Myocyte (in vitro differentiated cells): ENCODE data around the gene TMEM240. TPM values are rescaled to one million over a fixed set of nuclear protein-coding genes. Genes with fewer than 3 reads are reported as not detected.

Experiments used
- DNase-seq: peaks from one replicate; pipeline ENCODE4 v3.0.0-alpha.2; 2012; ENCODE audit warnings: low read depth
- polyA plus RNA-seq: library from polyadenylated mRNA; unstranded; fragments of >200 nt; gene quantifications from one replicate; pipeline ENCODE4 v1.2.1, GENCODE V29; 2012; ENCODE audit warnings: missing spikeins
- total RNA-seq: library from RNA; depleted of rRNA; stranded (reverse); fragments of >200 nt; gene quantifications from 2 replicates; pipeline ENCODE4 v1.2.3, GENCODE V29; 2014

TMEM240 gene
- not detected in 2 replicates for total RNA-seq
- 1.6 TPM for polyA plus RNA-seq

DNA sequence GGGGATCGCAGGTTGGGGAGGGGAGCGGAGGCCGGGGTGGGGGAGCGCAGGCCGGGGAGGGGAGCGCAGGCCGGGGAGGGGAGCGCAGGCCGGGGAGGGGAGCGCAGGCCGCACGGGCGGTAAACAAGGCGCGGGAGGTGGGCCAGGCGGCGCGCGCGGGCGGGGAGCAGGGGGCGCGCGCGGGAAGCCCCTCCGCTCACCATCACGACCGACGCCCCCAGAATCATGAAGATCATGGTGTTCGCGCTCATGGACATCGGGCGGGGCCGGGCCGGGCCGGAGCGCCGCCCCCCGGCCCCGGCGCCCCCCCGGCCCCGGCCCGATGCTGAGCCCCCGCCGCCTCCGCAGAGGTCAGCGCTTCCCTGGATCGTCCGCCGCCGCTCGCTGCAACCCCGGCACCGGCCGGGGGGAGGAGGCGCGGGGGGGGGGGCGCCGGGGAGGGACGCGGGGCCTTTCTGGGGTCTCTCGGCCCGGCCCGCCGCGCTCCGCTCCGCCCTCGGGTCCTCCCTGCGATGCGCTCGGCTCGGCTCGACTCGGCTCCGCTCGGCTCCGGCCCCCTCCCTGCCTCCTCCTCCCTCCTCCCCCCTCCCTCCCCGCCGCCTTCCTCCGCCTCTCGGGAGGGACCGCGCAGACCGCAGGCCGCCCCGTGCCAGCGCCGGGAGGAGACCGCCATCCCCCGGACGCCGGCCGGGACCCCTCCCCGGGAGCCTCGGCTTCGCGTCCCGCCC lies at the start of gene TMEM240:
Gene TMEM240, minus strand, starts transcription at position 535 of the 728 bp plus-strand sequence. Its CDS starts 278 bp downstream, at position 257.
- DNase-seq = no peak

DNA sequence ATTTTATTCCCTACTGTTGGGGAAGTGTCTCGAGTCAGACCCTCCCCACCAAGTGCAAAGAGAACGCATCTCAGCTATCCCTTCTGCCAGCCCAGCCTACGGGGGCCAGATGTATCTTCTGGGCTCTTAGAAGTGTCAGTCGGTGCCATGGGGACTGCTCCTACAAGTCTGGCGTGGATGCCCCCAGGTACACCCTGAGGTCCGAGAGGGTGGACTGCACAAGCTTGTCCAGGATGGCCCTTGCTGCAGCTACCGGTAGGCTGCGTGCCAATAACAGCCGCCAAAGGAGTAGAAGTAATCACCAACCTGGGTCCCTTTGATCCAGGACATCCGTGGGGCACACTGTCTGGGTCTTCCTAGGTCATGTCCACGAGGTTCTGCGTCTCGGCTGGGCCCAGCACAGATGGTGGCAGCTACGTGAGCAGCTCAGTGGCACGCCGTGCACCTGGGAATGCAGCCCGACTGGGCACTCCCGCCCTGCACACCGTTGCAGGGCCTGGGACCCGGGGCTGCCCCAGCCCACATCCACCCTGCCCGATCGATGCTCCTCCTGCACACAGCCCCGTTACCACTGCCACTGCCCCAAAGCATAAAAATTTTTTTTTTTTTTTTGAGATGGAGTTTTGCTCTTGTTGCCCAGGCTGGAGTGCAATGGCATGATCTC lies 43.1 kb upstream of the TMEM240 start:
- DNase-seq = no peak

DNA sequence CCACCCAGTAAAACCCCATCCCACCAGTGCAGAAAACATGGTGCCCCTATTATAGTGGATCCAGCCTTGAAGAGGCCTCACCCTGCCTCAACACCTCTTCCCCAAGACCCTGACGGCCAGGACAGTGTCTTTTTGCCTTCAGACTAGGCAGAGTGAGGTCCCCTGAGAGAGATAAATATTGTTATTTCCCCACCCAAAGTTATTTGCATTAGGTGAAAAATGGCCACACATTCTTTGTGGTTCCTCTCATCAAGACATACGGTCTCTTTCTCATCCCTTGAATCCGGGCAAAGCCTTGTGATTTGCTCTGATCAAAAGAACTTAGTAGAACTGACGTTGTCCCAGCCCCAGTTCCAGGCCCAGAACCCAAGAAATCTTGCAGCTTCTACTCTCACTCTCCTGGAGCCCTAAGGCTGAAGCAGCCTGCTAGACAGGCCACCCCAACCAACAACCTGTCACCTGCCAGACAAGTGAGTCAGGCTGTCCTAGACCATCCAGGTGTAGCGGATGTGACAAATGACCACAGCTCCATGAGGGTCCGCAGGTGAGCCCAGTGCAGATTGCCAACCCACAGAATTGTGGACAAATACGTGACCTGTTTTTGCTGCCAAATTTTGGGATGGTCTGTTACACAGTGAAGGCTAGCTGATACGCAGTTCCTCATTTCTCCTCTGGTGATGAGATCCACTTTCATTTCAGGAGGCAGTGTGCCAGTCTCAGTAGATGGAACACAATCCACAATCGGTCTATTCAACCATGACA lies 42.3 kb upstream of the TMEM240 start:
- DNase-seq = no peak

DNA sequence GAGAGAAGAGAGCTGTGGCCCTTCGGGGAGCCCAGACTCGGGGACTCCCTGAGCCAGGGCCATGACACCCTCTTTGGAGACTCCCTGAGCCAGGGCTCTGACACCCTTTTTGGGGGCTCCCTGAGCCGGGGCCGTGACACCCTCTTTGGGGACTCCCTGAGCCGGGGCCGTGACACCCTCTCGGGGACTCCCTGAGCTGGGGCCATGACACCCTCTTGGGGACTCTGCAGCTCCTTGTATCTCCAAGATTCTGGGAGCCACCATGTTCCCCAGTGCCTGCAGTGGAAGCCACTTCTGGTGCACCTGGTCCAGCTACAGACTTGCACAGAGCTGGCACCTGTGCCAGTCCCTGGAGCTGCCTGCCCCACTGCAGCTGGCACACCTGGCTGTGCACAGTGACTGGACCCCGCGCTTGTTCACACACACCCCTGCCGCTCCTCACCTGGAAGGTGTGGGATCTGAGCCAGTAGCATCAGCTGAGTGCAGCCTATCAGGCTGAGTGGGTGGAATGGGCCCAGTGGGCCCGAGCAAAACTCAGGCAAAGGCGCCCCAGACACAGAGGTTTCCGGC lies 38.0 kb upstream of the TMEM240 start:
- no peak for DNase-seq

DNA sequence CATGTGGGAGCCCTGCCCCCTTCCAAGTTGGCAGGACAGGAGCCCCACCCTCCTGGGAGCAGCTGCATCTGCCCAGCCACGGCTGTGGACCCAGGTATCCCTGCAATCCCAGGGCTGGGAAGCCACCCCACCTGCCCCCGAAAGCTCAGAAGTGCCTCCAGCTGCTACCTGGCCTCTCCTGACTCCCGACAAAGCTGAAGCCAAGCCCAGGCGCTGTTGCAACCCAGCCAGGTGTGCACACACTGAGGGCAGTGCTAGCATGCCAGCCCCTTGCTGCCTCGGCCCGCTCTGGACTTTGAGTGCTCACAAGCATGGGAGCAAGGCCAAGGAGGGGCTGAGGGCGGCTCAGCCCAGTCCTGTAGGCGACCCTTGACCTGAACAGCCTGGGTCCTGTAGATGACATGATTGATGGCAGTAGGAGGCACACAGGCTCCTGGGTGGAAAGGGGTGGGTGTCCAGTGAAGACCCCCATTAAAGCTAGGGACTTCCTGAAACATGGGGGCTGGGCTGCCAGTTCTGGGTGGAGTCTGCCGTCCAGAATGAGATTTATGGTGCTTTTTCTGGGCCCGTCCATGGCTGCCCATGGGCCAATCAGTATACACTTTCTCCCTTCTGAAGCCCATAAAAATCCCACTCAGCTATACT lies 37.1 kb upstream of the TMEM240 start:
- no peak for DNase-seq

DNA sequence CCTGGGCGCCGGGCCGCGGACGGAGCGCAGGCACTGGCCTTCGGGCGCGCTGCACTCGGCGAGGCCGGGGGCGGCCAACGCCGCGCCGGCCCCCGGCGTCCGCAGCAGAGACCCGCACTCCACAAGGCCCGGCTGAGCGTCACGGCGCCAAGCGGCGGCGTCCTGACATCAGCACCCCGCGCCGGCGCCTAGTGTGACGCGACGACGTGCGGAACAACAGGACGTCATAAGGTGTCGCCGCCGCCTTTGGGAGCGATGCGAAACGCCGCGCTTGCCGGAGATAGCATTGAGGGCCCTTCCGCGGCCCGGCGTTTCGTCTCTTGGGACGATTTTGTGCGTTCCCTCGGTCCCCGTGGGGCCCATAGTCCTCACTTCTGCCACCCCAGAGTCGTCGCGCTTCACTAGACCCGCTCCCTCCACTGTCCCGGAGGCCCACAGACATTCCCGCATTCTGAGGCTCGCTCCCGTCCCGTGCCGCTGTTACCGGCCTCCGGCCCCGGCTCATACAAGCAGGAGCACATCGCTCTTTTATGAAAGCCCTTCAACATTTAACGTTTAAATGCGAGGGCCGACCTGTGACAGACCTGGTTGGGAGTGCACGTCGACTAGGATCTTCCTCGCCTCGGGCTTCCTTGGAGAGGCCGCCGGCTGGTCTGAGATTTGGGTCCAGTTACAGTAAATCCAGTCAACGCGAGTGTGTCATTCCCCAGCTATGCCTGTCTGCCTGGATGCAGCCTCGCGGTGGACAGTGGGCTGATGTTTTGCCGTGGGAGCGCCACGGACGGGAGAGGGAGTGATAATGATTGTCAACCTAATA lies 34.5 kb upstream of the TMEM240 start, which contains the start of gene SSU72:
Gene SSU72, minus strand, starts transcription at position 143 of the 817 bp plus-strand sequence. CDS start 306 bp downstream, outside the sequence.
- DNase-seq = peak; percentile 93

DNA sequence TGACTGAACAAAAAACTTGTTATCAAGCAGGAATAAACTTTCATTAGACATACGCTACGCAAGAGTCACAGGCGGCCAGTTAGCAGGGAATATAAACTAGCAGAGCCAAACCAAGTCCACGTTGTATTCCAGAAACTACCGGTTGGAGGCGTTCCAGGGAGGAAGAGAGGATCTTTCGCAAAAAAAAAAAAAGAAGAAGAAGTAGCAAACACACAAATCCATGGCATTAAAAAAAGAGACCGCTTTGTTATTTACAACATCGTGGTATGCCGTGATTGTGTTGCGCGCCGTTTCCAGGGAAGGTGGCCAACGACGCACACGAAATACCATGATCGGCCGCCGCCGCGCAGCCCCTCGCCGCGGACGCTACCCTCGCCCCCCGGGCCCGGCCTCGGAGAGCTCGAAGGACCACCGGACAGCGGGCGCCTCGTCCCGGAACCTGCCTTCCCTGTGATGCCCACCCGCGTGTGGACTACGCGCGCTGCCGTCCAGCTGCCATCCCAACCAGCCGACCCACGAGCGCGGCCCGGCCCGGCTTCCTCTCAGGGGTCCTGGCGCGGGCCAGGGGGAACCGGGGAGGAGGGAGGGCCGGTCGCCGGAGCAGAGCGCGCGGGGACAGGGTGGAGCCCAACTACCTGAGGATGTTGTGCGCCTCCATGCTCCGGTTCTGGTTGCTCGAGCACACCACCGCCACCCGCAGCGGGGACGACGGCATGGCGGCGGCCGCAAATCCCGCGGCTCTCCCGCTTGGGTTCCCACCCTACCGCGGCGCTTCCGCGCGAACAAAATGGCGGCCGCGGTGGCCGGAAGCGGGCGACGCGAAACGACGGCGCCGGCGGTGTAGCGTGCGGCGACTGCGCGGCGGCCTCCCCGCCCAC lies 33.7 kb upstream of the TMEM240 start:
- DNase-seq = peak; percentile 74

DNA sequence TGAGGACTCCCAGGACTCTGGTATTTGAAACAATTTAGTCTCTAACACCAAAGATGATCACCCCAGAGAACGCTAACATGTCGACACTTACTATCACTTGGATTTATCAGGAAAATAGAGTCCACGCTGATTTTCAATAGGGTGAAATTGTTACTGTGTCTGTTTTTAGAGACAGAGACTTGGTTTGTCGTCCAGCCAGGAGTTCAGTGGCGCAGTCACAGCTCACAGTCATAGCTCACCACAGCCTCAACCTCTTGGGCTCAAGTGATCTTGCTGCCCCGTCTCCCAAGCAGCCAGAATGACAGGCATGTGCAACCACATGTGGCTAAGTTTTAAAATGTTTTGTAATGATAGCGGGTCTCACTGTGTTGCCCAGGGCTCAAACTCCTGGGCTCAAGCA lies 28.9 kb upstream of the TMEM240 start:
- peak; percentile 77 for DNase-seq

DNA sequence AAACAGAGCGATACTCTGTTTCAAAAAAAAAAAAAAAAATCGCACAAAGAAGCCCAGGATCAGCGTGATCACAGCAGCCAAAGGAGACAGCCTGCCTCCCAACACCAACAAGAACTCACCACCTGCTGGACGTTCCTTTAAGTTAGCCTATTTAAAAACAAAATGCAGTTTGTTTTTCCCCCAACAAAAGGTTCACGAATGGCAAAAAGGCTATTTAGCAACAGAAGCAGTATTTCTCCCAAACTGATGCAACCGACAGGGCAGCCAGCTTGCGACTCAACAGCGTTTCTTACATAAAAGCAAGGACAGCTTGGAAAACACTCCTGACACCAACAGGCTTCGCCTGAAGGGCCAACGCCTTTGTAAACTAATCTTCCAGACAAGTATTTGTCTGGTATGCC lies 27.5 kb upstream of the TMEM240 start:
- no peak for DNase-seq

DNA sequence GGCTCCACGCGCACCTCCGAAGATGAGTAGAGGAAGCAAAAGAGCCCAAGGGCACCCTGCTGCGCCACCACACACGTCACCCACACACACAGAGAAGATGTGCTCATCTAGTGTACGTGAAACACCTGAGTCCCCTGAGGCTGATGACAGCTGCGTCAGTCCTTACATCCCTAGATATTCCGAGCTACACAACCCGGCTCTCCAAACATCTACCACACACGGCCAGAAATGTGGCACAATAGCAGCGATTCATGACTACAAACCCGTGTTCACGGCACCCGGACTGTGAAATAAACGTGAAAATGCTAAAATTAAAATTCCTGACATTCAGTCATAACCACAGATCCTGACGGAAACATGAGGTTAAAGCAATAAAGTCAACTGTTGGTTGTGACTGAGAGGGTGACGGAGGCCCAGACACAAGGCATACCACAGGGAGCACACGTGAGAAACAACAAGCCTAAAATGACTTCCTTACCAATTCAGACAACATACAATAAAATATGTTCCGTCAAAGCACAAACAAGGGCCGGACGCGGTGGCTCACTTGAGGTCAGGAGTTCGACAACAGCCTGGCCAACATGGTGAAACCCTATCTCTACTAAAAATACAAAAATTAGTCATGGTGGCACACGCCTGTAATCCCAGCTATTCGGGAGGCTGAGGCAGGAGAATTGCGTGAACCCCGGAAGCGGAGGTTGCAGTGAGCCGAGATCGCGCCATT lies 26.9 kb upstream of the TMEM240 start:
- DNase-seq = peak; percentile 48

DNA sequence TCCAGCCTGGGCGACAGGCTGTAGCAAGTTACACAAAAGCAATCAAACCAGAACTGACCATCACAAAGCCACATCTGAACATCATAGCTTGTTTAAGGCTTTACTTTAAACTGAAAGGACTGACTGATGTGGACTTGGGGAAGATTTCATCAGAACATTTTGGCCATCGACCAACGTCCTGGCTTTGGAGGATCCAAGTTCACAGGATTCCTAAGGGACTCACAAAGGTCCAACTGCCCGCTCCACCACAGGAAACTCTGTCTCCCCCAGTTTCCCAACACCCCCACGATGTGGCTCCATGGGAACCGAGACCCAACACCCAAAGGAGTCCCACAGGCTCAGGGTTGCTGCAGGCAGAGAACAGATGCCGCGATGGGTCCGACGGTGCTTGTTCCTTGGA lies 24.9 kb upstream of the TMEM240 start:
- DNase-seq = no peak

DNA sequence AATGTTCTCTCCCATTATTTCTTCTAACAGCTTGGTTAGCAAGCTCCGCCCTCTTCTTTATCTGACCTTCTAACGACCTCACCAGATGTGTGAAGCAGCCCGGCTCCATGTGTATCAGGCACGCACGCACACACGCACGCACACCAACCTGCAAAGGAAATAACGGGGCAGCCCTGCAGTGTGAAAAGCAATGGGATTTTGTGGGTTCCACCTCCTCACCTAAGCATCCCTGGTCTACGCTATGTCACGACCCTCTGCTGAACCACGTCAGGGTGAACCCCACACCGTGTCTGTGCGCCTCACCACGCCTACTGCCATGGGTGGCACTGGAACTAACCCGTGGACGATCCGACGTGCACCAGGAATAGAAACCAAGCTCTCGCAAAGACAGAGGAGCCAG lies 23.8 kb upstream of the TMEM240 start:
- no peak for DNase-seq

DNA sequence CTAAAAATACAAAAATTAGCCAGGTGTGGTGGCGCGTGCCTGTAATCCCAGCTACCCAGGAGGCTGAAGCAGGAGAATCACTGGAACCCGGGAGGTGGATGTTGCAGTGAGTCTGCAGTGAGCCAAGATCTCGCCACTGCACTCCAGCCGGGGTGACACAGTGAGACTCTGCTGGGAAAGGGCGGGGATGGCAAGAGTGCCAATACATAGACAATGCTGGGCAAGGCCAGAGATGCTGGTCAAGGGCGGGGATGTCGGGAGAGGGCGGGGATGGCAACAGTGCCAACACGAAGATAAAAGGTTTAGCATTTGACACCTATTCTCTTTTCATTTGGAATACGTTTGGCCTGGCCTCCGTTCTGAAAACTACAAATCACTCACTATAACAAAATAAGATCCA lies 23.3 kb upstream of the TMEM240 start:
- no peak for DNase-seq

DNA sequence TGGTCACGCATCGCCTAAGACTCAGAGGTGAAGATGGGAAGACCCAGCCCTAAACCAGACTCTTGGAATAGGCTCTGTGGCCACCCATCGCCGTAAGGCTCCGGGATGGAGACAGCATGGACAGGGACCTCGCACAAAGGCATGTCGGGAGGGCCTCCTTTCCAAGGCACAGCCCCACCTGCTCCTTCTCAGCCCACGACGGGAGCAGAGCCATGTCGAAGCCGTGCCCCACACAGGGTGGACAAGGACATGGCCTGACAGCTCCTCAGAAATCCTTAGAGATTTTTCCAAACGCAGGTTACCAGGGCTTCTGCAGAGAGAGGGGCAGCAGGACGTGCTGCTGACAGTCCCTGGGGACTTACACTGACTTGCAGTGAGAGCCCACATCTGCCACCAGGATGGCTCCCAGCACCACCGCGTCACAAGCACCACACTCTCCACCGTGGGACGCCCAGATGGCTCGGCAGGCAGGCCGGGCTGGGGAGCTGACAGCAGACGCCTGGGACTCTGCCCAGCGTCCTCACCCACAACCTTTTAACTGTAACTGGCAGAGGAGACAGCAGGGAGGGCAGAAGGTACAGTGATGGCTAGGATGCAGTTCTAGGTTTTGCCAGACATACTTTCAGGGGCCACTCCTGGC lies 22.3 kb upstream of the TMEM240 start:
- no peak for DNase-seq

DNA sequence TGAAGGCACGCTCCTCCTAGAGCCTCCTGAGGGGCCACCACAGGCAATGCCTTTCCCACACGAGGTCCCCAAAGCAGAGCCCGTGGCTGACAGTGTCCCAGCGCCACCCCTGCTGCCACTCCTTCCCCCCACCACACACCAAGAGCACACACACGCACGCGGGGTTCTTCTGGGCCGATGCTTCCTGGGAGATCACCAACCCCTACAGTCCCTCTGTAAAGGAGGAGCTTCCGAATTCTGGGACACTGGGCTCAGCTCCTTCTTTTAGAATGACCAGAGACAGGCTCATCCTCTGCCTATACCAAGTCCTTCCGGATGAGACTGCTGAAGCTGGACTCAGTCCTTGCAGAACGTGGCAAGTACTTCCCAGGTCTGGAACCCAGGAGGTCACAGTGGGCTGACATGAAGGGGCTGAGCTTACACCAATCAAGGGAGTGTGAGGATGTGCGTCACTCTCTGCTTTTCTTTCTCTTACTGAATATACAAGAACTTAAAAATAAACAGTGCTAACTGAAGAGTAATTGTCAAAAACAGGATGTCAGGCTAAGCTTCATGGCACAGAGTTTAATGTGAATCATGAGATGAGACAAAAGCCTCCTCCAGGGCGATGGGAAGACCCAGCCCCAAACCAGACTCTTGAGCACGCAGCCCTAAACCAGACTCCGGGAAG lies 21.5 kb upstream of the TMEM240 start:
- DNase-seq = no peak

DNA sequence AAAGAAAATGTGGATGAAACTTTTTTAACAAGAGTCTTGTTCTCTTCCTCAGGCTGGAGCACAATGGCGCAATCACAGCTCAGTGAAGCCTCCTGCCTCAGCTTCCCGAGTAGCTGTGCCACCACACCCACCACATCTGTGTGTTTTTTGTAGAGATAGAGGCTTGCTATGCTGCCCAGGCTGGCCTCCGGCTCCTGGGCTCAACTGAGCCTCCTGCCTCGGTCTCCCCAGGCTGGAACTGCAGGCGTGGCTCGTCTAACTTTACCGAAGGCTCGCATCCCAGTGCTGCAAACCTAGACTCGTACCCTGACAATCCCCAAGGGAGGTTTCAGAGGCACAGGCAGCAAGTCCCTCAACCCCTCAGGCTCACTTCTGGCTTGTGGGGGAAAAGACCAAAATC lies 19.8 kb upstream of the TMEM240 start:
- DNase-seq = no peak

DNA sequence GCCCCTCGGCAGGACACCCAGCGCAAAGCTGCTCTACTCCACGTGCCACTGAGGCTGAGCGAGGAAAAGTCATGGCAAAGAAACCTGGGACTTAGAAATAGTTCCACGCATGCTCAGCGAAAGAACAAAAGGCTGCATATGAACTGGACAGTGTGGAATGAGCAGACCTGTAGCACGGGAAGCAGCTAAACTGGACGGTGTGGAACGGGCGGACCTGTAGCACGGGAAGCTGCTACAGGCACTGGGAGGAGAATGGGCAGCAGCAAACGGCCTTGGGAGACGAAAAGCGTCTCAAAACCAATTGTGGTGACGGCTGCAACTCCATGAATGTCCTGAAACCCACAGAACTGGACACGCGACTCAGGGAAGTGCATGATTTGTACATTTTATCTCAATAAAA lies 18.6 kb upstream of the TMEM240 start:
- no peak for DNase-seq

DNA sequence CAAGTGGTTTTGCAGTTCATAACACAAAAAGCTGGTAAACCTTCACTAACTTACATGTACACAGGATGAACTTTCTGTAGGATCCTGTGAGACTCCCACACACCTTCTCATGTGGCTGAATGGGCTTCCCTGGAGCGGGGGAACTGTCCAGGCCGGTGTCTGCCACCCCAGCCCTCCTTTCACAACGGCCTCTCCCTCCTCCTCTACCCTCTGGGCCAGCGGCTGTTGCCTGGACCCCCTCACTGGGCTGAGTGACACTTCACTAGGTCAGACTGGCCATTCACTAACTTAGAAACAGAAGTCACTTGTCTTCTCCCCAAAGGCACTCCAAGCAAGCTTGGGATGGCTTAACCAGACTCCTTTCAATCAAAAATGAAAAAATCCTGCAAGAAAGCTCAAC lies 18.2 kb upstream of the TMEM240 start:
- no peak for DNase-seq
